ENCODE results near the gene TM2D1.
"Not testable (repeated sequence)": the region's sequence is repeated elsewhere in the genome, so short reads cannot be mapped to it uniquely, and the experiment has no call there.

The TM2D1 gene

GRCh38 chr1:61724813-61725694 is at the start of gene TM2D1:
TM2D1 (minus strand) TSS chr1:61725141; CDS start chr1:61725120, 21 bp downstream.
- DNase-seq (ENCODE audit: low spot score): peak; percentile 94

- DNase-seq (ENCODE audit: low spot score): no peak
Measured at GRCh38 chr1:61770131-61770530, 45.2 kb upstream of the TM2D1 start.

- no peak for DNase-seq (ENCODE audit: low spot score)
Measured at GRCh38 chr1:61757950-61758349, 33.0 kb upstream of the TM2D1 start.

- DNase-seq (ENCODE audit: low spot score): no peak
Measured at GRCh38 chr1:61756773-61757172, 31.8 kb upstream of the TM2D1 start.

- no peak for DNase-seq (ENCODE audit: low spot score)
Measured at GRCh38 chr1:61754545-61754944, 29.6 kb upstream of the TM2D1 start.

GRCh38 chr1:61753998-61754508 is 29.1 kb upstream of the TM2D1 start:
- DNase-seq (ENCODE audit: low spot score): no peak

GRCh38 chr1:61752921-61753389 is 28.0 kb upstream of the TM2D1 start:
- no peak for DNase-seq (ENCODE audit: low spot score)

- no peak for DNase-seq (ENCODE audit: low spot score)
Measured at GRCh38 chr1:61749574-61749973, 24.6 kb upstream of the TM2D1 start.

- DNase-seq (ENCODE audit: low spot score): no peak
Measured at GRCh38 chr1:61748566-61748965, 23.6 kb upstream of the TM2D1 start.

GRCh38 chr1:61746813-61747212 is 21.9 kb upstream of the TM2D1 start:
- DNase-seq (ENCODE audit: low spot score): no peak

- no peak for DNase-seq (ENCODE audit: low spot score)
Measured at GRCh38 chr1:61743716-61744580, 19.0 kb upstream of the TM2D1 start.

- DNase-seq (ENCODE audit: low spot score): no peak
Measured at GRCh38 chr1:61743431-61743705, 18.4 kb upstream of the TM2D1 start.

- DNase-seq (ENCODE audit: low spot score): peak; percentile 81
Measured at GRCh38 chr1:61742620-61743430, 17.9 kb upstream of the TM2D1 start.

- peak; percentile 96 for DNase-seq (ENCODE audit: low spot score)
Measured at GRCh38 chr1:61741711-61742619, 17.0 kb upstream of the TM2D1 start, which contains the start of gene PATJ. PATJ (plus strand) TSS chr1:61742480; CDS start chr1:61762893, 20,413 bp downstream.

- DNase-seq (ENCODE audit: low spot score): no peak
Measured at GRCh38 chr1:61740751-61741700, 16.1 kb upstream of the TM2D1 start.

- no peak for DNase-seq (ENCODE audit: low spot score)
Measured at GRCh38 chr1:61732726-61733125, 7.8 kb upstream of the TM2D1 start.

GRCh38 chr1:61730679-61731078 is 5.7 kb upstream of the TM2D1 start:
- DNase-seq (ENCODE audit: low spot score): not testable (repeated sequence)

GRCh38 chr1:61727544-61727943 is 2.6 kb upstream of the TM2D1 start:
- DNase-seq (ENCODE audit: low spot score): no peak

GRCh38 chr1:61724506-61724812 is 482 bp downstream of the TM2D1 start:
- DNase-seq (ENCODE audit: low spot score): no peak

Data from iPS-NIHi11 (cell line).